ENCODE data around the gene PIK3CB.
"Not testable (repeated sequence)": the region's sequence is repeated elsewhere in the genome, so short reads cannot be mapped to it uniquely, and the experiment has no call there.

Gene PIK3CB

GRCh38 chr3:138829097-138829496, 5.6 kb downstream of the PIK3CB start:
- no peak overlapping the region for H3K27ac ChIP-seq (ENCODE audit: low read depth, low read length)
- peaks cover 9% of the 10 kb centered on the region; the same call in 1 of the 2 replicates for H3K36me3 ChIP-seq (ENCODE audit: insufficient read depth, low read length)
- no peak overlapping the region for H3K4me3 ChIP-seq (ENCODE audit: low read depth, low read length)
- H2AFZ ChIP-seq (ENCODE audit: low read length, unreplicated experiment) = no peak overlapping the region
- H3K27me3 ChIP-seq (ENCODE audit: insufficient read depth, low read length) = no peaks in the 10 kb centered on the region
- peaks cover 10% of the 10 kb centered on the region for H3K4me1 ChIP-seq (ENCODE audit: control insufficient read depth, insufficient read depth, low read length, unreplicated experiment)
- peaks cover 51% of the 10 kb centered on the region for H3K79me2 ChIP-seq (ENCODE audit: control insufficient read depth, insufficient read depth, low read length, unreplicated experiment)

GRCh38 chr3:138827222-138827621, 7.5 kb downstream of the PIK3CB start:
- H3K27ac ChIP-seq (ENCODE audit: low read depth, low read length) = no peak overlapping the region
- H3K36me3 ChIP-seq (ENCODE audit: insufficient read depth, low read length) = peaks cover 9% of the 10 kb centered on the region; the same call in 1 of the 2 replicates
- H3K79me2 ChIP-seq (ENCODE audit: control insufficient read depth, insufficient read depth, low read length, unreplicated experiment) = peaks cover 38% of the 10 kb centered on the region
- peaks cover 12% of the 10 kb centered on the region for H3K4me1 ChIP-seq (ENCODE audit: control insufficient read depth, insufficient read depth, low read length, unreplicated experiment)
- no peaks in the 10 kb centered on the region for H3K27me3 ChIP-seq (ENCODE audit: insufficient read depth, low read length)
- no peak overlapping the region for H2AFZ ChIP-seq (ENCODE audit: low read length, unreplicated experiment)
- H3K4me3 ChIP-seq (ENCODE audit: low read depth, low read length) = no peak overlapping the region

DNA sequence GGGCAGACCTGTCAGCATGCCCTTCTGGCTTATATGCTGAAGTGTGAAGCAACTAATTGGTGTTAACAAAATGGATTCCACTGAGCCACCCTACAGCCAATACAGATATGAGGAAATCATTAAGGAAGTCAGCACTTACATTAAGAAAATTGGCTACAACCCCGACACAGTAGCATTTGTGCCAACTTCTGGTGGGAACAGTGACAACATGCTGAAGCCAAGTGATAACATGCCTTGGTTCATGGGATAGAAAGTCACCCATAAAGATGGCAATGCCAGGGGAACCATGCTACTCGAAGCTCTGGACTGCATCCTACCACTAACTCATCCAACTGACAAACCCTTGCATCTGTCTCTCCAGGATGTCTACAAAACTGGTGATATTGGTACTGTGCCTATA, 9.4 kb downstream of the PIK3CB start:
- Histone ChIP-seq H3K79me2 (ENCODE audit: control insufficient read depth, insufficient read depth, low read length, unreplicated experiment) (peaks cover 32% of the 10 kb centered on the region), H3K4me1 (ENCODE audit: control insufficient read depth, insufficient read depth, low read length, unreplicated experiment) (peaks cover 12% of the 10 kb centered on the region), H2AFZ (ENCODE audit: low read length, unreplicated experiment) (no peak overlapping the region), H3K36me3 (ENCODE audit: insufficient read depth, low read length) (peaks cover 9% of the 10 kb centered on the region; the same call in 1 of the 2 replicates), H3K27me3 (ENCODE audit: insufficient read depth, low read length) (no peaks in the 10 kb centered on the region), H3K4me3 (ENCODE audit: low read depth, low read length) (no peak overlapping the region), H3K27ac (ENCODE audit: low read depth, low read length) (no peak overlapping the region)

DNA sequence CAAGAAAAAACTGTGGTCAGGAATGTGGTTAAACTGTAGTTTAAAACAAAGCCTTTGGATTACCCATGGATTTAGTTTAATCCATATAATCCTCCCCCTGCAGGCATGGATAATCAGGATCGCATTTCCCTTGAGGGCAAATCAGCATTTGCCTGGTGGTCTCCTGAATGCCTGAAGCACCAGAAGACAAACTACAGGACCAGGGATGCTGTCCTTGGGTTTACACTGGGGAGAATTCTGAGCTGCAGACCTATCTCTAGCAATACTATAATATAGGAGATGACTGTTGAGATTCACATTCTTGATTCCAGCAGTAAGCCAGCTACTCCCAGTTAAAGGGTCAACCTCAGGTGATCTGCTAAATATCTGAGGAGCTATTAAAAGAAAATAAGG, 10.6 kb downstream of the PIK3CB start:
- Histone ChIP-seq H3K4me3 (ENCODE audit: low read depth, low read length) (no peak overlapping the region), H2AFZ (ENCODE audit: low read length, unreplicated experiment) (no peak overlapping the region), H3K27ac (ENCODE audit: low read depth, low read length) (0 out of 2 replicates have a peak overlapping the region, but pooled peaks have one; percentile 5), H3K27me3 (ENCODE audit: insufficient read depth, low read length) (no peaks in the 10 kb centered on the region), H3K36me3 (ENCODE audit: insufficient read depth, low read length) (peaks cover 9% of the 10 kb centered on the region; the same call in 1 of the 2 replicates), H3K79me2 (ENCODE audit: control insufficient read depth, insufficient read depth, low read length, unreplicated experiment) (peaks cover 22% of the 10 kb centered on the region), H3K4me1 (ENCODE audit: control insufficient read depth, insufficient read depth, low read length, unreplicated experiment) (peaks cover 12% of the 10 kb centered on the region)

GRCh38 chr3:138820379-138820778, 14.3 kb downstream of the PIK3CB start:
- not testable (repeated sequence) for H3K27me3 ChIP-seq (ENCODE audit: insufficient read depth, low read length); H3K4me3 ChIP-seq (ENCODE audit: low read depth, low read length); H3K36me3 ChIP-seq (ENCODE audit: insufficient read depth, low read length); H2AFZ ChIP-seq (ENCODE audit: low read length, unreplicated experiment); H3K27ac ChIP-seq (ENCODE audit: low read depth, low read length)
- peaks cover 22% of the 10 kb centered on the region for H3K79me2 ChIP-seq (ENCODE audit: control insufficient read depth, insufficient read depth, low read length, unreplicated experiment)
- H3K4me1 ChIP-seq (ENCODE audit: control insufficient read depth, insufficient read depth, low read length, unreplicated experiment) = peaks cover 12% of the 10 kb centered on the region

GRCh38 chr3:138818185-138818860, 16.4 kb downstream of the PIK3CB start:
- H3K79me2 ChIP-seq (ENCODE audit: control insufficient read depth, insufficient read depth, low read length, unreplicated experiment) = peaks cover 17% of the 10 kb centered on the region
- no peaks in the 10 kb centered on the region for H3K36me3 ChIP-seq (ENCODE audit: insufficient read depth, low read length)
- no peaks in the 10 kb centered on the region for H3K27me3 ChIP-seq (ENCODE audit: insufficient read depth, low read length)
- peaks cover 2% of the 10 kb centered on the region for H3K4me1 ChIP-seq (ENCODE audit: control insufficient read depth, insufficient read depth, low read length, unreplicated experiment)
- H2AFZ ChIP-seq (ENCODE audit: low read length, unreplicated experiment) = no peak overlapping the region
- H3K4me3 ChIP-seq (ENCODE audit: low read depth, low read length) = no peak overlapping the region
- no peak overlapping the region for H3K27ac ChIP-seq (ENCODE audit: low read depth, low read length)

DNA sequence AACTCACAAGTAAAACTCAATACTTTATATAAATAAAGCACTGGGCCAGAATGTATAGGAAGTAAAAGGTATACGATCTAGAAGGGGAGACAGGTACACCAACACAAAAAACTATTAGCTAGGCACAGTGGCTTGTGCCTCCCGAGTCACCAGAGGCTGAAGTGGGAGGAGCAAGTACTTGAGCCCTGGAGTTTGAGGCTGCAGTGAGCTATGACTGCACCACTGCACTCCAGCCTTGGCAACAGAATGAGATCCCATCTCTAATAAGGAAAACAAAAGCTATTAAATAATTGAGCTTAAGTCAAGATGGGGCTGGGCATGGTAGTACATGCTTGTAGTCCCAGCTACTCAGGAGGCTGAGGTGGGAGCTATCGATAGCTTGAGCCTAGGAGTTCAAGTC, 17.0 kb downstream of the PIK3CB start:
- no peak overlapping the region for H3K27ac ChIP-seq (ENCODE audit: low read depth, low read length)
- H3K4me1 ChIP-seq (ENCODE audit: control insufficient read depth, insufficient read depth, low read length, unreplicated experiment) = no peaks in the 10 kb centered on the region
- peaks cover 15% of the 10 kb centered on the region for H3K79me2 ChIP-seq (ENCODE audit: control insufficient read depth, insufficient read depth, low read length, unreplicated experiment)
- no peak overlapping the region for H2AFZ ChIP-seq (ENCODE audit: low read length, unreplicated experiment)
- no peaks in the 10 kb centered on the region for H3K36me3 ChIP-seq (ENCODE audit: insufficient read depth, low read length)
- H3K4me3 ChIP-seq (ENCODE audit: low read depth, low read length) = no peak overlapping the region
- no peaks in the 10 kb centered on the region for H3K27me3 ChIP-seq (ENCODE audit: insufficient read depth, low read length)

- H3K79me2 ChIP-seq (ENCODE audit: control insufficient read depth, insufficient read depth, low read length, unreplicated experiment) = peaks cover 8% of the 10 kb centered on the region
- no peak overlapping the region for H3K4me3 ChIP-seq (ENCODE audit: low read depth, low read length)
- H3K27me3 ChIP-seq (ENCODE audit: insufficient read depth, low read length) = no peaks in the 10 kb centered on the region
- H3K36me3 ChIP-seq (ENCODE audit: insufficient read depth, low read length) = no peaks in the 10 kb centered on the region
- H3K4me1 ChIP-seq (ENCODE audit: control insufficient read depth, insufficient read depth, low read length, unreplicated experiment) = no peaks in the 10 kb centered on the region
- no peak overlapping the region for H2AFZ ChIP-seq (ENCODE audit: low read length, unreplicated experiment)
- no peak overlapping the region for H3K27ac ChIP-seq (ENCODE audit: low read depth, low read length)
These were observed 21.9 kb downstream of the PIK3CB start for GRCh38 chr3:138812806-138813205.

- H2AFZ ChIP-seq (ENCODE audit: low read length, unreplicated experiment) = no peak overlapping the region
- H3K36me3 ChIP-seq (ENCODE audit: insufficient read depth, low read length) = no peaks in the 10 kb centered on the region
- no peaks in the 10 kb centered on the region for H3K4me1 ChIP-seq (ENCODE audit: control insufficient read depth, insufficient read depth, low read length, unreplicated experiment)
- H3K79me2 ChIP-seq (ENCODE audit: control insufficient read depth, insufficient read depth, low read length, unreplicated experiment) = peaks cover 5% of the 10 kb centered on the region
- no peaks in the 10 kb centered on the region for H3K27me3 ChIP-seq (ENCODE audit: insufficient read depth, low read length)
- H3K27ac ChIP-seq (ENCODE audit: low read depth, low read length) = no peak overlapping the region
- no peak overlapping the region for H3K4me3 ChIP-seq (ENCODE audit: low read depth, low read length)
These were observed 25.1 kb downstream of the PIK3CB start for GRCh38 chr3:138809500-138810256.

GRCh38 chr3:138806376-138807080, 28.2 kb downstream of the PIK3CB start:
- Histone ChIP-seq H3K36me3 (ENCODE audit: insufficient read depth, low read length) (no peaks in the 10 kb centered on the region), H3K4me3 (ENCODE audit: low read depth, low read length) (no peak overlapping the region), H2AFZ (ENCODE audit: low read length, unreplicated experiment) (no peak overlapping the region), H3K27me3 (ENCODE audit: insufficient read depth, low read length) (no peaks in the 10 kb centered on the region), H3K27ac (ENCODE audit: low read depth, low read length) (no peak overlapping the region), H3K4me1 (ENCODE audit: control insufficient read depth, insufficient read depth, low read length, unreplicated experiment) (no peaks in the 10 kb centered on the region), H3K79me2 (ENCODE audit: control insufficient read depth, insufficient read depth, low read length, unreplicated experiment) (peaks cover 15% of the 10 kb centered on the region)
